Tibial artery (tissue), 4 donors: Measurements from ENCODE around the gene KCND2.

Experiments
- DNase-seq, 2 donors: peaks; one replicate each; pipeline ENCODE4 v3.0.0-alpha.2; 2019
- H3K27ac ChIP-seq, 2 donors: fragments of 200-600 bp; sonication (generic) in 1 of 2; 1 replicate in 1 of 2; 2 replicates in 1 of 2; pipeline ENCODE4 v1.5.1; 2018 to 2019; ENCODE audit warnings: mild to moderate bottlenecking in 1 of 2
- H3K27me3 ChIP-seq, 2 donors: fragments of 200-600 bp; sonication (generic) in 1 of 2; one replicate each; pipeline versions ENCODE4 v1.5.1 to v1.6.0; 2016 to 2019
- H3K36me3 ChIP-seq, 3 donors: fragments of 200-600 bp; sonication (generic) in 2 of 3; one replicate each; pipeline ENCODE4 v1.5.1; 2016 to 2019; ENCODE audit warnings: mild to moderate bottlenecking in 2 of 3
- H3K4me1 ChIP-seq, 4 donors: fragments of 200-600 bp; sonication (generic) in 2 of 4; 1 replicate in 3 of 4; 2 replicates in 1 of 4; pipeline ENCODE4 v1.5.1; 2016 to 2019
- H3K4me3 ChIP-seq, 2 donors: fragments of 200-600 bp; sonication (generic) in 1 of 2; 1 replicate in 1 of 2; 2 replicates in 1 of 2; pipeline ENCODE4 v1.5.1; 2018 to 2019; ENCODE audit warnings: mild to moderate bottlenecking in 2 of 2
- H3K9me3 ChIP-seq, 3 donors: fragments of 200-600 bp; sonication (generic) in 1 of 3; one replicate each; pipeline ENCODE4 v1.5.1; 2016 to 2019
- CTCF ChIP-seq, 2 experiments: fragments of 200-600 bp in 1 of 2; fragments of 450-650 bp in 1 of 2; IDR thresholded peaks; one replicate each; pipeline ENCODE4 v1.5.1; 2017 to 2019; ENCODE audit warnings: antibody characterized with exemption in 2 of 2, mild to moderate bottlenecking in 1 of 2, moderate library complexity in 1 of 2
- intact Hi-C: fragments of 100-400 bp; cut with DNase I; formaldehyde crosslinking; loops from one replicate; pipeline ENCODE4 v1.15.0; 2023; ENCODE audit warnings: low total_unique reads

KCND2 gene

GRCh38 chr7:120486164-120486563 lies 213.2 kb downstream of the KCND2 start:
- intact Hi-C loops = no loop called here

DNA sequence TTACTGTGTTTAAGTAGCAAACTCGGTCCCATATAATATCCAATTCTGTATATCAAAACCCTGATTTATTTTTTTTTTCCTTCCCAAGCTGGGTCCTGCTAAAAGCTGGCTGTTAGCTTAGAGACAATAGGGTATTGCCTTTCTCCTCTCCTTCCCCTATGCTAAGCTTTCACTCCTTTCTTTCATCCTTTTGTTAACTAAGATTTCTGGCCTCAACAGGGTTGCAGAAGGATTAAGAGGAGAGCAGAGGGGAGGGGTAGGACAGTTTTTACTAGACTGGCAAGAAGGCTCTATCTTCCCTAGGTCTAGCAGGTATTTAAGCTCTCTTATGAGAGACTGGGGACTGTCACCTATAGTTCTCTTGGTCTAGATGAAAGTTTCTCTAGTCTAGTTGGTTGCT lies 229.2 kb downstream of the KCND2 start:
- no peak for TF ChIP-seq CTCF (IDR thresholded peaks at IDR 0.05)
- Histone ChIP-seq H3K4me3 (no peak overlapping the region), H3K27ac (no peak overlapping the region), H3K9me3 (no peaks in the 10 kb centered on the region), H3K4me1 (no peaks in the 10 kb centered on the region), H3K27me3 (no peaks in the 10 kb centered on the region), H3K36me3 (no peaks in the 10 kb centered on the region)
- intact Hi-C loops = no loop called here
- no peak for DNase-seq

More at GRCh38 chr7:120486164-120486563, 213.2 kb downstream of the KCND2 start:
- no peak for TF ChIP-seq CTCF (IDR thresholded peaks at IDR 0.05)
- H3K9me3 ChIP-seq = no peaks in the 10 kb centered on the region
- no peaks in the 10 kb centered on the region for H3K4me1 ChIP-seq
- DNase-seq = no peak
- no peak overlapping the region for H3K27ac ChIP-seq
- no peak overlapping the region for H3K4me3 ChIP-seq
- no peaks in the 10 kb centered on the region for H3K36me3 ChIP-seq
- H3K27me3 ChIP-seq = no peaks in the 10 kb centered on the region

GRCh38 chr7:120502825-120503224 lies 229.8 kb downstream of the KCND2 start:
- H3K27me3 ChIP-seq = no peaks in the 10 kb centered on the region
- DNase-seq = no peak
- no peak overlapping the region for H3K4me3 ChIP-seq
- H3K27ac ChIP-seq = no peak overlapping the region
- no peaks in the 10 kb centered on the region for H3K36me3 ChIP-seq
- no peak for TF ChIP-seq CTCF (IDR thresholded peaks at IDR 0.05)
- H3K9me3 ChIP-seq = no peaks in the 10 kb centered on the region
- intact Hi-C loops = no loop called here
- H3K4me1 ChIP-seq = no peaks in the 10 kb centered on the region

GRCh38 chr7:120504386-120504785 lies 231.4 kb downstream of the KCND2 start:
- H3K4me3 ChIP-seq = no peak overlapping the region
- DNase-seq = no peak
- H3K27me3 ChIP-seq = no peaks in the 10 kb centered on the region
- intact Hi-C loops = no loop called here
- no peaks in the 10 kb centered on the region for H3K36me3 ChIP-seq
- no peaks in the 10 kb centered on the region for H3K9me3 ChIP-seq
- H3K4me1 ChIP-seq = no peaks in the 10 kb centered on the region
- no peak for TF ChIP-seq CTCF (IDR thresholded peaks at IDR 0.05)
- H3K27ac ChIP-seq = no peak overlapping the region

DNA sequence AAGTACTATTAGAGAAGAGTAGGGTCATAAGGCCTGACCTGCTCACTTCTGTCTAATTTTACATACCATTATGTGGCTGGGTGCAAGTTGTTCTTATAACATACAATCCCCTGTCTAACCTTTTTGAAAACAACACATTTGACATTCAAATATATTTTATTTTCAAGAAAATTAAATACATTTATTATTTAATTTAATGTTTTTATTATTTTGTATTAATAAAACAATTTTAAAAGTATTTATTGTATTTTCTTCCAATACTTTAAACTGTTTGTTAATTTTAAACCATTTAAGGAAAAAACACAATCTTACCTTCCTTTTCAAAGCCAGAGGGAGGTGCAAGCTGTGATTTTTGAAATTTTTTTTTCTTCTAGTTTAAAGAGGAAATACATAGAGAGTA lies 232.8 kb downstream of the KCND2 start:
- no peaks in the 10 kb centered on the region for H3K36me3 ChIP-seq
- no peak overlapping the region for H3K27ac ChIP-seq
- no peaks in the 10 kb centered on the region for H3K9me3 ChIP-seq
- no peaks in the 10 kb centered on the region for H3K27me3 ChIP-seq
- no peaks in the 10 kb centered on the region for H3K4me1 ChIP-seq
- no peak for DNase-seq
- intact Hi-C loops = no loop called here
- TF ChIP-seq CTCF (IDR thresholded peaks at IDR 0.05) = no peak
- H3K4me3 ChIP-seq = no peak overlapping the region

DNA sequence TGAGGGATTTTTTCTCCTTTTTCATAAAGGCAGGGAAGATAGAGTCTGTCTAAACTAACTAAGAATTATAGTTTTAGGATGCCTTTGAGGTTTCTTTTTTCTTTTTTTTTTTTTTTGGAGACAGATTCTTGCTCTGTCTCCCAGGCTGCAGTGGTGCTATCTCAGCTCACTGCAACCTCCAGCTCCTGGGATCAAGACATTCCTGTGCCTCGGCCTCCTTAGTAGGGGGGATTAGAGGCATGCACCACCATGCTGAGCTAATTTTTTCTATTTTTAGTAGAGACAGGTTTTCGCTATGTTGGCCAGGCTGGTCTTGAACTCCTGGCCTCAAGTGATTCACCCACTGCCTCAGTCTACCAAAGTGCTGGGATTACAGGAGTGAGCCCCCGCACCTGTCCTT lies 239.7 kb downstream of the KCND2 start:
- intact Hi-C loops = no loop called here

More for the DNA sequence above, 239.7 kb downstream of the KCND2 start:
- H3K4me1 ChIP-seq = no peaks in the 10 kb centered on the region
- no peak overlapping the region for H3K27ac ChIP-seq
- no peak for TF ChIP-seq CTCF (IDR thresholded peaks at IDR 0.05)
- H3K36me3 ChIP-seq = no peaks in the 10 kb centered on the region
- no peak overlapping the region for H3K4me3 ChIP-seq
- no peak for DNase-seq
- H3K9me3 ChIP-seq = no peaks in the 10 kb centered on the region
- no peaks in the 10 kb centered on the region for H3K27me3 ChIP-seq
